Activated CD8-positive, alpha-beta memory T cell treated with anti-CD3 and anti-CD28 coated beads for 48 hours (primary cell): ENCODE results near the gene FOCAD.
"Not testable (repeated sequence)": the region's sequence is repeated elsewhere in the genome, so short reads cannot be mapped to it uniquely, and the experiment has no call there.

Source experiments
- DNase-seq, 3 experiments: peaks; one replicate each; pipeline ENCODE4 v3.0.0-alpha.2; 2020; ENCODE audit warnings: low read depth in 2 of 3, low spot score in 2 of 3

FOCAD gene, protein sequence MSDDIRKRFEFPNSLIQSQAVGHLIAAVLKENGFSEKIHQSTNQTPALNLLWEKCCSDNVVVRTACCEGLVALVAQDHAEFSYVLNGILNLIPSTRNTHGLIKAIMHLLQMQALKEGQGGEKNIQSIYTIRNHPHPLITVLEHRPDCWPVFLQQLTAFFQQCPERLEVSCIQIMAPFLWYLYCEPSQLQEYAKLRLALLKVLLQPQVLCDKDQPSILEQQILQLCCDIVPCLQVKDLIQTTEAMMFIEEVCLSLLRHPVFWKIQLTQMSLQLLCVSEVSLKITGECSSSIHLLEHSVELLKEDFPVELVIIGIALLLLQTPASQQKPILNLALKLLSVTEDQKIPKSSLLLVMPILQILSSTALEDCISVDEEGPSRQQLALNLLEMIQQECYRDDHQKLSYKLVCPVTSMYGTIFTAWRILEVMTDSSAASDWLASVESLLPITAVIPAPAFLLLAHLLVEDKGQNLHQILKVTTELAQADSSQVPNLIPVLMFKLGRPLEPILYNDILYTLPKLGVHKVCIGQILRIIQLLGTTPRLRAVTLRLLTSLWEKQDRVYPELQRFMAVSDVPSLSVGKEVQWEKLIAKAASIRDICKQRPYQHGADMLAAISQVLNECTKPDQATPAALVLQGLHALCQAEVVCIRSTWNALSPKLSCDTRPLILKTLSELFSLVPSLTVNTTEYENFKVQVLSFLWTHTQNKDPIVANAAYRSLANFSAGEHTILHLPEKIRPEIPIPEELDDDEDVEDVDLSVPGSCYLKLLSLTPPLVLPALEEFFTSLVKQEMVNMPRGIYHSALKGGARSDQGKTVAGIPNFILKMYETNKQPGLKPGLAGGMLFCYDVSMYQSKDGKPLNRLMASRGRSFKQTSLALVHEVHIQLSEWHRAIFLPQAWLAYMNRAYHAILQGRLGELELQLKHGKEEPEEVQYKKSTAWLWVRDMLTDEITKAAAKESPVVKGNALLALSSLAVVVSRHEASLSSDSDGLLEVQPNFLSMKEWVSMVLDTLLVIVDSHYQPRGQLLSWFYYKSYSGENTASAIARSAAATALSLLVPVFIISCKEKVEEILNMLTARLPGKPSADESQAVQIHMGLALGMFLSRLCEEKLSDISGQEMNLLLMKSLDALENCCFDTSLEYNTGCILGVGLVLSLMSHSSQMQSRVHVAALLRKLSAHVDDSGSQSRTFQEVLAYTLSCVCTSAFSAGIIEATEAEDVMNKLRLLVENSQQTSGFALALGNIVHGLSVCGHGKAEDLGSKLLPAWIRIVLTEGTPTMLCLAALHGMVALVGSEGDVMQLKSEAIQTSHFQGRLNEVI (N-terminal part only)

DNA sequence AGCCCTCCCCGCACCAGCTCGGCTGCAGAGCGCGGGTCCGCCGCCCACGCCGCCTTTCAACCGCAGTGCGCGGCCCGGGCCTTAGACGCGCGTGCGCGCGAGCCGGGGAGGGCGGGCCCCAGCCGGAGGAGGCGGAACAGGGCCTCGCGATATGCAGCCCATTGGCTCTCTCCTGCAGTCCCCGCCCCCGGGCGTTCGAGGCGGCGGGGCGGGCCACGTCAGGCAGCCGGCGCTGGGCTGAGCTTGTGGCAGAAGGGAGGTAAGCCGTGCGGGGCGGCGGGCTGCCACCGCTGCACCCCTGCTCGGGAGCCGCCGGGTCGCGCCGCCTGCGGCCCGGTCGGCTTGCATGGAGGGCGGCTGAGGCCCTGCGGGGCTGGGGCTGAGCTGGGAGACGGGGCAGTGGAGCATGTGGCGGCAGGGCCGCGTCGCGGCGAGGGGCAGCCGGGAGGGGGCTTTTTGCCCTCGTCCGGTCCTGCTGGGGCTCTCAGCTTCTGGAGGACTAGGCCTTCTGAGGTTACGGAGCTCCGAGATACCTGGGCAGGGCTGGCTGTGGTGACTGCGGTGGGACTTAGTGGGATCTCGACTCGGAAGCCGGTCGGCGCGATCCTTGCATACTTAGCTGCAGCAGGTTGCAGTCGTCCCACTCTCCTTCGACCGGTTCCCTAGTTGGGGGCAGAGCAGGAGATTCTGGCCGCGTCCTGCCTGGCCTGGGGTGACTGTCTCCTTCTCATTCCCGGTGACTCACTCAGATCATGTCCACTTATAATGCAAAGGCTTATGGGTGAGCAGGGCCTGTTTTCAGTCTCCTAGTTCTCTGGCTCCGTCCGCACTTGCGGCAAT is at the start of gene FOCAD:
FOCAD (plus strand) TSS at position 225 of the 840 bp plus-strand sequence. CDS start 31,095 bp downstream, outside the sequence.
- DNase-seq = peak; percentile 82 to 95 (median 89)

DNA sequence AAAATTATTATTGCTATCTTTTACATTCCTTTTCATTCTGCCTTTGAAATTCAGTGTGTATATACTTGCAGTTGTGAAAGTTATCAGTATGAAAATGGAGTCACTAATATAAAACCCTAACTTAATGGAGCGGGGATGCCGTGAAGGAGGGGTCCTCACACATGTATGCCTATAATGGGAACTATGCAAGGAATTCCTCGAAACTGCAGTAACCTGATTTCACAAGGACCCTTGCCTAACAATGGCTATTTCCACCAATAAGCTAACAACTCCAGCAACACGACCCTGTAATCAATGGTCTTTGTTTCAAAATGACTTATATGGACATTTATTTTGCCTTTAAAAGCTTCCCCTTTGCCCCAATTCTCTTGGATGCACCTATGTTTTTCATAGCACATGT is 49.2 kb upstream of the FOCAD start:
- no peak for DNase-seq

DNA sequence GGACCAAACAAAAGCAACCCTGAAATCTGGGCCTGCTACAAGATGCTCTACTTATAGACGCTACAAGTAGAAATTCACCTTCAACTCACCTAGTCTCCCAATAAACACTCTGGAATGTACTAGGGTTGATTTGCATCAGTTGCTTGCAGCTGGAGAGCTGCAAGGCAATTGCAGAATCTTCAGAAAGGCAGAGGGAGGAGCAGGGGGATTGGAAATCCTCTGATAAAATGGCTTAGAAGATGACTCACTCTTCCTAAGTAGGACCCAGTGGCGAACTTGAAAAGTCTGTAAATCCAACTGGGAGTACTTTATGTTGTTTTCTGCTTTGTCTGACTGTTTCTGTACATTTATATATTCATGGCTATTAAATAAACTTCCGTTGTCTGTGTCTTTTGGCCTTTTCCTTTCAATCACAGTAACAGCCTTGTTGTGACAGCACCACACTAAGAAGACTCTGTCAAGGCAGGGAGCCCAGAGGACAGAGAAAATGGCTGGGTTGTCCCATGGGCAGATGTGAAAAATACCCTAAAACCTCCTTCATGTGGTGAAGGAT is 47.1 kb upstream of the FOCAD start:
- DNase-seq = no peak

- peak; percentile 38 to 47 (median 44) for DNase-seq
These were observed 43.5 kb upstream of the FOCAD start for GRCh38 chr9:20640331-20641187.

DNA sequence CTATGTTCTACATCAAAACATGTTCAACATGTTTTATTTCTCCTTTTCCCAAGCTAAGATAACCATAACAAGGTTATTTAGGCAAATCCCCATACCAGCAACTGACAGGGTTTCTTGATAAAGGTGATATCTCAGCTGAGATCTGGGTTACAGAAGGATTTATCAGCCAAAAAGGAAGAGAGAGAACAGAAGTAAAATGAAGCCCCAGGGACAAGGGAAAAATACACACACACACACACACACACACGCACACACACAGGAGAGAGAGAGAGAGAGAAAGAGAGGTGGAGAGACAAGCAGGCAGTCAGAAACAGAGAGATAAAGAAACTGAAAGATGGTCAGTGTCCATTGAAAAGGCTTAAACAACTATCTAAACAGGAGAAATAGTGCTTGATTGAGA is 42.0 kb upstream of the FOCAD start:
- DNase-seq = no peak

DNA sequence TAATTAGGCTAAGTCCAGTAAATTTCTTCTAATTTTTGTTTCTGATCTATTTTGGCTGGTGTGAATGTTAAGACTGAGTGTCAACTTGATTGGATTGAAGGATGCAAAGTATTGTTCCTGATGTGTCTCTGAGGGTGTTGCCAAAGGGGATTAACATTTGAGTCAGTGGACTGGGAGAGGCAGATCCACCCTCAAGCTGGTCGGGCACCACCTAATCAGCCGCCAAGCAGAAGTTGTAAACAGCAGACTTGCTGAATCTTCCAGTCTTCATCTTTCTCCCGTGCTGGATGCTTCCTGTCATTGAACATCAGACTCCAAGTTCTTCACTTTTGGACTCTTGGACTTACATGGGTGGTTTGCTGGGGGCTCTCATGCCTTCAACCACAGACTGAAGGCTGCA is 40.4 kb upstream of the FOCAD start:
- no peak for DNase-seq

- no peak for DNase-seq
These were observed 37.4 kb upstream of the FOCAD start for GRCh38 chr9:20646656-20647055.

DNA sequence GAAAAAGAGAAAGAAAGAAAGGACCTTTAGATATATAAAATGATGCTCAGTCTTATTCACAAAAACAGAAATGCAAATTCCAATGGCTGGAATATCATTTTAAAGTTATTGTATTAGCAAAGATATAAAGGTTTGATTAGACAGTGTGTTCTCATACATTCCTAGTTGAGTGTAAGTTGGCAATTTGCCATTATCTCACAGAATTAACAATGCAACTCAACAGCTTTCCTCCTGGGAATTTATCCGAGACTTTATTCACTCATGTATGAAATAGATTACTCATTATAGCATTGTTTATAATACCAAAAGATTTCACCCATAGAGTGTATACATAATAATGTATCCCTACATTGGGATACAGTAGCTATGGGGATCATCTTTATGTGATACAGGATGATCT is 34.7 kb upstream of the FOCAD start:
- DNase-seq = no peak

GRCh38 chr9:20650313-20650712 is 33.7 kb upstream of the FOCAD start:
- no peak for DNase-seq

DNA sequence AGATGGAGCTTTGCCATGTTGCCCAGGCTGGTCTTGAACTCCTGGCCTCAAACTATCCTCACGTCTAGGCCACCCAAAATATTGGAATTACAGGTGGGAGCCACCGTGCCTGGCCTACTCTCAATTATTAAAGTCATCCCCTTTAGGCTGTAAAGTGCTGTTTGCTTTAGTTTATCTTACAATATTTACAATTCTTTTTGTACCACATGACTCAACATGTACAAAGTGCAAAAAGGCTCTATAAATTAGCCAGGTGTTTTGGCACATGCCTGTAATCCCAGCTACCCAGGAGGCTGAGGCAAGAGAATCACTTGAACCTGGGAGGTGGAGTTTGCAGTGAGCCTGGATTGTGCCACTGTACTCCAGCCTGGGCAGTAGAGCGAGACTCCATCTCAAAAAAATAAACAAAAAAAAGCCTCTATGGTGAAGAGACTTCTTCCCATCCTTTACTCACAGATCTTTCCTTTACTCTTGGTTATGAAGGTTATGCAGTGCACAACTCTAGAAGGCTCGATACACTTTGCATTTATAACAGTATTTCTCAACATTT is 33.2 kb upstream of the FOCAD start:
- no peak for DNase-seq

- no peak for DNase-seq
These were observed 32.1 kb upstream of the FOCAD start for GRCh38 chr9:20651939-20652338.

DNA sequence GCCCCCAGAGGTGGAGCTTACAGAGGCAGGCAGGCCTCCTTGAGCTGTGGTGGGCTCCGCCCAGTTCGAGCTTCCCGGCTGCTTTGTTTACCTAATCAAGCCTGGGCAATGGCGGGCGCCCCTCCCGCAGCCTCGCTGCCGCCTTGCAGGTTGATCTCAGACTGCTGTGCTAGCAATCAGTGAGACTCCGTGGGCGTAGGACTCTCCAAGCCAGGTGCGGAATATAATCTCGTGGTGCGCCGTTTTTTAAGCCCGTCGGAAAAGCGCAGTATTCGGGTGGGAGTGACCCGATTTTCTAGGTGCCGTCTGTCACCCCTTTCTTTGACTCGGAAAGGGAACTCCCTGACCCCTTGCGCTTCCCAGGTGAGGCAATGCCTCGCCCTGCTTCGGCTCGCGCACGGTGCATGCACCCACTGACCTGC is 25.8 kb upstream of the FOCAD start:
- not testable (repeated sequence) for DNase-seq

- no peak for DNase-seq
These were observed 25.2 kb upstream of the FOCAD start for GRCh38 chr9:20658677-20659473.

DNA sequence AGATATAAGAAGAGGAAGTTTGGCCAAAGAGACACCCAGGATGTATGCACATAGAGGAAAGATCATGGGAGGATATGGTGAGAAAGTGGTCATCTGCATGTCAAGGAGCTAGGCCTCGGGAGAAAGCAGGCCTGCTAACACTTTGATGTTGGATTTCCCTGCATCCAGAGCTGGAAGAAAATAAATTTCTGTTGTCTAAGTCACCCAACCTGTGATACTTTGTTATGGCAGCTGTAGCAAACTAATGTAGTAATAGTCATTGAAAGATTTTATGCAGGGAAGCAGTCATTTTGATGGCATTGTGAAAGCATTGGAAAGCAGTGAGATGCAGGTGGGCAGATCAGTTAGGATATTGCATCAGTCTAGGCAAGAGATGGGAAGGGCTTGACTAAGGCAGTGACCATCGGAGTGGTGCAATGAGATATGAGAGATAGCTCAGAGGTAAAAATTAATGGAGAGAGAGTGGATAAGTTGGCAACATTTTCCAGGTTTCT is 24.5 kb upstream of the FOCAD start:
- DNase-seq = no peak

- DNase-seq = no peak
These were observed 21.9 kb upstream of the FOCAD start for GRCh38 chr9:20662156-20662555.

- no peak for DNase-seq
These were observed 20.9 kb upstream of the FOCAD start for GRCh38 chr9:20663133-20663532.

- DNase-seq = no peak
These were observed 19.6 kb upstream of the FOCAD start for GRCh38 chr9:20664501-20664900.

GRCh38 chr9:20670395-20670794 is 13.7 kb upstream of the FOCAD start:
- DNase-seq = no peak
